Measurements from ENCODE around the gene TANC1. TPM values are rescaled to one million over a fixed set of nuclear protein-coding genes. Genes with fewer than 3 reads are reported as not detected.

TANC1 gene
- polyA plus RNA-seq (2011; rRNA removed) = 19.5 and 21.2 TPM in 2 replicates
- polyA plus RNA-seq (2012; cell fraction: cytosol; rRNA removed) = 6.3 and 7.0 TPM in 2 replicates
- polyA plus RNA-seq (2012; cell fraction: nucleus; rRNA removed) = 18.2 and 19.3 TPM in 2 replicates
- 8.1 to 10.0 TPM (median 9.2 TPM) in 3 replicates for polyA plus RNA-seq (2017; fragmentation: RNase III; extraction: RNeasy Plus Mini Kit Qiagen cat#74134 plus additional on column Dnase treatment)
- polyA minus RNA-seq (2011; rRNA and poly(A)+ RNA removed) = 43.3 and 47.4 TPM in 2 replicates

DNA sequence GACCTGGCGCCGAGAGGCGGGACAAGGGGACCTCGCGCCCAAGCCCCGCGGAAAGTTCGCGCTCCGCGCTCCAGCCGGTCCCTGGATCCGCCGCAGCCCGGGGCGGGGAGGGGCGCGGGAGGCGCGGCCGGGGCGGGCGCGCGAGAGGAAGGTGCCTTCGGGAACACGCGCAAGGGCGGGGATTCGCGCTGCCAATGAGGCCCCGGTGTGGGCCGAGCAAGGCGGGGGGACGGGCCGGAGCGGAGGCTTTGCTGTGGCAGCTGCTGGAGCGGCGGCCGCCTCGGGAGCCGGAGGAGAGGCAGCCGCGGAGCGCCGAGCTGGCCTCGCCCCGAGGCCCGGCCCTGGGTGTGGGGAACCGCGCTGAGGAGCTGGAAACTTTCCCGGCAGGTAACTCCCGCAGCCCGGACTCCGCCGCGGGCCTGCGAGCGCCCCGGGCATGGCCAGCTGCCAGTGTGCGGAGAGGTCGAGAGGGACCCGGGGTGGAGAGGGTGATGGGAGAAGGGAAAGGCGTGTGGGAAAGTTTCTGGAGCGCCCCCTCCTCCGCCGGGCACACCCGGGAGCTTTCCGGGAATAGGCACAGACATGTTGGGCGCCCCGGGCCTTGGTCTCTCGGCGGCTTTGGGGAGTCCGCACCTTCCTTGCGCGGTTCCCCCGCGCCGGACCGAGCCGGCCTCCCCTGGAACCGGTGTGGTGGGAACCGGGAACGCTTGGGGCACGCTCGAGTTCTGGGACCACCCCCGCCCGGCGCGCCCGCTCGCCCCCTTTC, at the start of gene TANC1:
TSS of gene TANC1 (plus strand) at position 245 of the 766 bp plus-strand sequence. CDS start 97,271 bp downstream, outside the sequence.
- CTCF ChIA-PET = interaction anchor here (0.9 to 3.7 kb wide), 5 partner anchors 10 to 151 kb away, joined by 3 to 15 read pairs (median 5); no protein-coding TSS in a partner anchor
- Histone ChIP-seq H3K9me3 (no peaks in the 10 kb centered on the region), H3K4me2 (peak within 1 kb of the TSS; percentile 93), H3K4me3 (peak within 1 kb of the TSS; percentile 88), H3K4me1 (peaks cover 20% of the 10 kb centered on the region), H3K27ac (peak within 1 kb of the TSS; percentile 75 to 92)
- WGBS (ENCODE audit: missing lambda C conversion rate) = under 1% methylated on average over 31 of the region's 92 CpGs
- FAIRE-seq = no peak
- TF ChIP-seq HOXB13 (CRISPR knock-in tag; IDR thresholded peaks at IDR 0.05; ENCODE audit: low read depth) (no peak), FOSL2 (IDR thresholded peaks at IDR 0.05) (no peak), FOSL2 (CRISPR knock-in tag; IDR thresholded peaks at IDR 0.05) (no peak), SMC3 (IDR thresholded peaks at IDR 0.05) (0 out of 3 replicates have a peak, but pooled peaks have one; percentile 4), HDAC2 (IDR thresholded peaks at IDR 0.05) (no peak), PHF8 (IDR thresholded peaks at IDR 0.05; ENCODE audit: borderline replicate concordance, low read depth) (peak; percentile 21), POLR2A (IDR thresholded peaks at IDR 0.05; ENCODE audit: low read length) (peak; percentile 71), GATA3 (IDR thresholded peaks at IDR 0.05; ENCODE audit: borderline replicate concordance) (no peak), HOXB5 (CRISPR knock-in tag; IDR thresholded peaks at IDR 0.05) (no peak), RAD21 (conservative IDR thresholded peaks at IDR 0.05 in 1 of 2, IDR thresholded peaks at IDR 0.05 in 1 of 2) (peak in 1 of 2 experiments; percentile 27; a peak in 2 of 5 replicates), JUN (IDR thresholded peaks at IDR 0.05) (peak in 1 of 2 experiments; percentile 73; a peak in 2 of 5 replicates)
- TF ChIP-seq, protein P1, sequence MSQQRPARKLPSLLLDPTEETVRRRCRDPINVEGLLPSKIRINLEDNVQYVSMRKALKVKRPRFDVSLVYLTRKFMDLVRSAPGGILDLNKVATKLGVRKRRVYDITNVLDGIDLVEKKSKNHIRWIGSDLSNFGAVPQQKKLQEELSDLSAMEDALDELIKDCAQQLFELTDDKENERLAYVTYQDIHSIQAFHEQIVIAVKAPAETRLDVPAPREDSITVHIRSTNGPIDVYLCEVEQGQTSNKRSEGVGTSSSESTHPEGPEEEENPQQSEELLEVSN (IDR thresholded peaks at IDR 0.05; ENCODE audit: borderline replicate concordance, low read depth) = peak; percentile 45; the same call in 1 of the 2 replicates
- TF ChIP-seq, protein P2, sequence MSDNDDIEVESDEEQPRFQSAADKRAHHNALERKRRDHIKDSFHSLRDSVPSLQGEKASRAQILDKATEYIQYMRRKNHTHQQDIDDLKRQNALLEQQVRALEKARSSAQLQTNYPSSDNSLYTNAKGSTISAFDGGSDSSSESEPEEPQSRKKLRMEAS (IDR thresholded peaks at IDR 0.05) = peak; percentile 46; the same call in 1 of the 2 replicates
- TF ChIP-seq, protein P3, sequence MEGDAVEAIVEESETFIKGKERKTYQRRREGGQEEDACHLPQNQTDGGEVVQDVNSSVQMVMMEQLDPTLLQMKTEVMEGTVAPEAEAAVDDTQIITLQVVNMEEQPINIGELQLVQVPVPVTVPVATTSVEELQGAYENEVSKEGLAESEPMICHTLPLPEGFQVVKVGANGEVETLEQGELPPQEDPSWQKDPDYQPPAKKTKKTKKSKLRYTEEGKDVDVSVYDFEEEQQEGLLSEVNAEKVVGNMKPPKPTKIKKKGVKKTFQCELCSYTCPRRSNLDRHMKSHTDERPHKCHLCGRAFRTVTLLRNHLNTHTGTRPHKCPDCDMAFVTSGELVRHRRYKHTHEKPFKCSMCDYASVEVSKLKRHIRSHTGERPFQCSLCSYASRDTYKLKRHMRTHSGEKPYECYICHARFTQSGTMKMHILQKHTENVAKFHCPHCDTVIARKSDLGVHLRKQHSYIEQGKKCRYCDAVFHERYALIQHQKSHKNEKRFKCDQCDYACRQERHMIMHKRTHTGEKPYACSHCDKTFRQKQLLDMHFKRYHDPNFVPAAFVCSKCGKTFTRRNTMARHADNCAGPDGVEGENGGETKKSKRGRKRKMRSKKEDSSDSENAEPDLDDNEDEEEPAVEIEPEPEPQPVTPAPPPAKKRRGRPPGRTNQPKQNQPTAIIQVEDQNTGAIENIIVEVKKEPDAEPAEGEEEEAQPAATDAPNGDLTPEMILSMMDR (IDR thresholded peaks at IDR 0.05) = 0 out of 3 replicates have a peak, but pooled peaks have one; percentile 5
- TF ChIP-seq, protein P4, sequence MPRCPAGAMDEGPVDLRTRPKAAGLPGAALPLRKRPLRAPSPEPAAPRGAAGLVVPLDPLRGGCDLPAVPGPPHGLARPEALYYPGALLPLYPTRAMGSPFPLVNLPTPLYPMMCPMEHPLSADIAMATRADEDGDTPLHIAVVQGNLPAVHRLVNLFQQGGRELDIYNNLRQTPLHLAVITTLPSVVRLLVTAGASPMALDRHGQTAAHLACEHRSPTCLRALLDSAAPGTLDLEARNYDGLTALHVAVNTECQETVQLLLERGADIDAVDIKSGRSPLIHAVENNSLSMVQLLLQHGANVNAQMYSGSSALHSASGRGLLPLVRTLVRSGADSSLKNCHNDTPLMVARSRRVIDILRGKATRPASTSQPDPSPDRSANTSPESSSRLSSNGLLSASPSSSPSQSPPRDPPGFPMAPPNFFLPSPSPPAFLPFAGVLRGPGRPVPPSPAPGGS (IDR thresholded peaks at IDR 0.05) = peak; percentile 78; the same call in 1 of the 3 replicates
- TF ChIP-seq, protein P5, sequence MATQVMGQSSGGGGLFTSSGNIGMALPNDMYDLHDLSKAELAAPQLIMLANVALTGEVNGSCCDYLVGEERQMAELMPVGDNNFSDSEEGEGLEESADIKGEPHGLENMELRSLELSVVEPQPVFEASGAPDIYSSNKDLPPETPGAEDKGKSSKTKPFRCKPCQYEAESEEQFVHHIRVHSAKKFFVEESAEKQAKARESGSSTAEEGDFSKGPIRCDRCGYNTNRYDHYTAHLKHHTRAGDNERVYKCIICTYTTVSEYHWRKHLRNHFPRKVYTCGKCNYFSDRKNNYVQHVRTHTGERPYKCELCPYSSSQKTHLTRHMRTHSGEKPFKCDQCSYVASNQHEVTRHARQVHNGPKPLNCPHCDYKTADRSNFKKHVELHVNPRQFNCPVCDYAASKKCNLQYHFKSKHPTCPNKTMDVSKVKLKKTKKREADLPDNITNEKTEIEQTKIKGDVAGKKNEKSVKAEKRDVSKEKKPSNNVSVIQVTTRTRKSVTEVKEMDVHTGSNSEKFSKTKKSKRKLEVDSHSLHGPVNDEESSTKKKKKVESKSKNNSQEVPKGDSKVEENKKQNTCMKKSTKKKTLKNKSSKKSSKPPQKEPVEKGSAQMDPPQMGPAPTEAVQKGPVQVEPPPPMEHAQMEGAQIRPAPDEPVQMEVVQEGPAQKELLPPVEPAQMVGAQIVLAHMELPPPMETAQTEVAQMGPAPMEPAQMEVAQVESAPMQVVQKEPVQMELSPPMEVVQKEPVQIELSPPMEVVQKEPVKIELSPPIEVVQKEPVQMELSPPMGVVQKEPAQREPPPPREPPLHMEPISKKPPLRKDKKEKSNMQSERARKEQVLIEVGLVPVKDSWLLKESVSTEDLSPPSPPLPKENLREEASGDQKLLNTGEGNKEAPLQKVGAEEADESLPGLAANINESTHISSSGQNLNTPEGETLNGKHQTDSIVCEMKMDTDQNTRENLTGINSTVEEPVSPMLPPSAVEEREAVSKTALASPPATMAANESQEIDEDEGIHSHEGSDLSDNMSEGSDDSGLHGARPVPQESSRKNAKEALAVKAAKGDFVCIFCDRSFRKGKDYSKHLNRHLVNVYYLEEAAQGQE (IDR thresholded peaks at IDR 0.05) = peak; percentile 61
- peak; percentile 87 to 95 for ATAC-seq
- DNase-seq (ENCODE audit: low read depth in 1 of 2, low spot score in 1 of 2) = peak; percentile 72 to 90
- POLR2A ChIA-PET = interaction anchor here (0.5 to 3.3 kb wide), 7 partner anchors 9 to 164 kb away, joined by 3 to 19 read pairs (median 3); no protein-coding TSS in a partner anchor

Data from A549 (cell line).